Mucosa of rectum (tissue), 2 donors: Measurements from ENCODE around the gene DNAAF5.

ENCODE experiments used
- H3K27ac ChIP-seq, 2 donors: one replicate each; pipeline ENCODE4 v1.7.0; 2013; ENCODE audit warnings: inconsistent platforms in 2 of 2, low read depth in 2 of 2, low read length in 2 of 2
- H3K27me3 ChIP-seq, 2 donors: one replicate each; pipeline ENCODE4 v1.7.0; 2013; ENCODE audit warnings: low read length in 2 of 2; ENCODE audit not compliant: control insufficient read depth in 2 of 2, insufficient read depth in 2 of 2
- H3K36me3 ChIP-seq, 2 donors: one replicate each; pipeline ENCODE4 v1.7.0; 2013; ENCODE audit warnings: low read length in 2 of 2; ENCODE audit not compliant: control insufficient read depth in 2 of 2, insufficient read depth in 2 of 2
- H3K4me1 ChIP-seq, 2 donors: one replicate each; pipeline ENCODE4 v1.7.0; 2013; ENCODE audit warnings: low read length in 2 of 2, mild to moderate bottlenecking in 1 of 2; ENCODE audit not compliant: control insufficient read depth in 2 of 2, insufficient read depth in 2 of 2
- H3K4me3 ChIP-seq, 2 donors: one replicate each; pipeline ENCODE4 v1.7.0; 2013; ENCODE audit warnings: low read length in 2 of 2
- H3K9ac ChIP-seq, 2 donors: one replicate each; pipeline ENCODE4 v1.7.0; 2013; ENCODE audit warnings: low read length in 2 of 2, low read depth in 1 of 2, mild to moderate bottlenecking in 1 of 2
- H3K9me3 ChIP-seq, 2 donors: one replicate each; pipeline ENCODE4 v1.7.0; 2013; ENCODE audit warnings: low read length in 2 of 2; ENCODE audit not compliant: control insufficient read depth in 2 of 2
- donor health status: healthy.
- donor health status: Normal muscosa, but diverticular disease.

The DNAAF5 gene

DNA sequence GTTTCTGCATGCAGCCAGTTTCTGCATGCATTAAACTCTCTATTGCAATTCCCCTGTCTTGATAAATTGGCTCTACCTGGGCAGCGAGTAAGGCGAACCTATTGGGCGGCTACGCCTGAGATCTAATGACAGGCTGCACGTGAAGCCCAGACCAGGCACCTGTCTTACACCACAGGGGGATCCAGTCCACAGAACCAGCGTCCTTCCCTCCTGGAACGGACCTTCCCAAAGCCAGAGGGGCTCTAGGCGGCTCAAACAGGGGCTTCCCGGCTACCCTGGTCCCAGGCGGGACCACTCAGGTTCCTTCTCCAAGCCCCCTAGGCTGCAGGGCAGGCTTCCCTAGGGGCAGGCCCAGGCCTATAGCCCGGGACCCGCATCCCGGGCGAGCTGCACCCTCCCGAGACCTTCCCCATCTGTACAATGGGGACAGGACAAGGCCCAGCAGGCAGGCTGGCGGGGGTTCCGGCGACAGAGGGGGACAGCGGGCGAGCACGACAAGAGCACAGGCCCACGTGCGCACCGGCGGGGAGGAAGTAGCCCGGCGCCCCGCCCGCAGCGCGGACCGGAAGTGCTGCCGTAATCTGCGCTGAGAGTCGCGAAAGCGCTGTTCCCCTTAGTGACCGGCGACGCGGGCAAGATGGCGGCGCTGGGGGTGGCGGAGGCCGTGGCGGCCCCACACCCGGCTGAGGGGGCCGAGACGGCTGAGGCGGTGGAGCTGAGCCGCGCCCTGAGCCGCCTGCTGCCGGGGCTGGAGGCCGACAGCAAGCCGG is at the start of gene DNAAF5:
DNAAF5 (plus strand) TSS at position 616 of the 770 bp plus-strand sequence; CDS start at position 638, 22 bp downstream.
- H3K27me3 ChIP-seq: no peaks in the 10 kb centered on the region
- peak within 1 kb of the TSS; percentile 70 to 74 for H3K4me3 ChIP-seq
- H3K4me1 ChIP-seq: peaks cover 14 to 18% of the 10 kb centered on the region in 2 donors
- peaks cover 3 to 14% of the 10 kb centered on the region in 2 donors for H3K36me3 ChIP-seq
- peak within 1 kb of the TSS; percentile 38 to 49 for H3K27ac ChIP-seq
- peak within 1 kb of the TSS; percentile 60 to 79 for H3K9ac ChIP-seq
- H3K9me3 ChIP-seq: no peaks in the 10 kb centered on the region

DNA sequence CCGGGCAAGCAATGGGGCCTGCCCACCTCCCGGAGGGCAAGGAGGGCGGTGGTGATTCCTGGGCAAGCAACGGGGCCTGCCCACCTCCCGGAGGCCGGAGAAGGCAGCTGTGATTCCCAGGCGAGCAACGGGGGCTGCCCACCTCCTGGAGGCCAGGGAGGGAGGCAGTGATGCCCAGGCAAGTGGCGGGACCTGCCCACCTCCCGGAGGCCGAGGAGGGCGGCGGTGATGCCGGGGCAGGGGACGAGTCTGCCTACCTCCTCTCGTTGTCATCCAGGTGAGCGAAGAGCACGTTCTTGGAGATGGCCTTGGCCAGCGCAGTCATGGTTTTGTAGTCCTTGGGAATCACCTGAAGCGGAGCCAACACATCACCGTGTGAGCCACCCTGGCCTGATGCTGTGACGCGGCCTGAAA is 49.5 kb upstream of the DNAAF5 start:
- Histone ChIP-seq H3K9me3 (no peaks in the 10 kb centered on the region), H3K4me1 (no peaks in the 10 kb centered on the region), H3K9ac (no peak overlapping the region), H3K27me3 (no peaks in the 10 kb centered on the region), H3K27ac (no peak overlapping the region), H3K36me3 (peaks cover 10 to 12% of the 10 kb centered on the region in 2 donors), H3K4me3 (no peak overlapping the region)

DNA sequence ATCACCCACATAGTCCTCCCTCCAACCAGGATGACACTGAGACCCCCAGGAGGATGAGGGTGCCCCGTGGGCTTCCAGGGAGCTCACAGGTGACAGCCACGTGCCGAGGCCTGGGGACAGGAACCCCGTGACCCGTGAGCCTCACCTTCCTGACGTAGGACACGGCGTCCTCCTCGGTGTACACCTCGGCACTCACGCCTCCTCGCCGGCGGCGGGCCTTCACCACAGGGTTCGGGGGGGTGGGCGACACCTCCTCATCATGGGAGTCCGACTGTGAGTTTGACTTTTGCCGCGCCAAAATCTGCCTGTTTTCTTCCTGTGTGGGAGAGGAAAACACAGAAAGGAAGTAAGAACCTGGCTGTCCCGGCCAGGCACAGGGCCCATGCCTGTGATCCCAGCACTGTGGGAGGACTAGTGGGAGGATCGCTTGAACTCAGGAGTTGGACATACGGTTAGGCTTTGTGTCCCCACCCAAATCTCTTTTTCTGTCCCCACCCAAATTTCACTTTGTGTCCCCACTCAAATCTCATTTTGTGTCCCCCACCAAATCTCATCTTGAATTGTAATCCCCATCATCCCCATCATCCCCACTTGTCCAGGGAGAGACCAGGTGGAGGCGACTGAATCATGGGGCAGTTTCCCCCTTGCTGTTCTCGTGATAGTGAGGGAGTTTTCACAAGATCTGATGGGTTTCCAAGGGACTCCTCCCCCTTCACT is 45.9 kb upstream of the DNAAF5 start:
- H3K9me3 ChIP-seq: no peaks in the 10 kb centered on the region
- H3K9ac ChIP-seq: no peak overlapping the region
- H3K27ac ChIP-seq: no peak overlapping the region
- no peak overlapping the region for H3K4me3 ChIP-seq
- no peaks in the 10 kb centered on the region for H3K4me1 ChIP-seq
- H3K36me3 ChIP-seq: peaks cover 7 to 12% of the 10 kb centered on the region in 2 donors
- no peaks in the 10 kb centered on the region for H3K27me3 ChIP-seq

DNA sequence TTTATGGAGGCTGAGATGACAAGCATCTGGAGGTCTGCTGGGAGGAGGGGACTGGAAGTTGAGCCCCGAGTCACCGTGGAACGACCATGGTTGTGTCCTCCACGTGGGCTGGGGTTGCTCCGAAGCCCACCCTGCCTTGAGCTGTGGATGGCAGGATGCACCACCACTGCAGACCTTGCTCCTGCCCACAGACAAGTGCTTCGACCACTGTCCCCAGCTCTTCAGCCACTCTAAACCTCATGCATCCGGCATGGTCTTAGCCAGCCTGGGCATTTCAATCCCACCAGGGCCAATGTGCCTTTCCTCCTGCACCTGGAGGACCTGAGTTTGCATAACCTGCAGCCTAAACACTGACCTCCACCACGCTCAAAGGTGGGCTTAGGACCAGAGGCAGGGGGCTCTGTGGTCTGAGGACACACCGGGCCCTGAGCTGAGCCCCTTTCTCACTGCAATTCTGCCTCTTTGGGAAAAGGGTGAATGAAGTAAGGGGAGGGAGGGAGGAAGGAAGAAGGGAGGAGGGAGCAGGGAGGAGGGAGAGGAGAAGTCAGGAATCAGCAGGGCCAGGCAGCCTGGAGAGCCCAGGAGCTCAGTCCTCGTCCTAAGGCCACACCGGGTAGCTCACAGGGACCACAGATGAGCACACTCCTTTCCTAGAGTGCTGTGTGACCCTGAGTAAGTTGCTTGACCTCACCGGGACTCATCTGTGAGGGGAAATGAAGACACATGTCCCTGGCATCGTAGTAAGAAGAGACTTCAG is 44.8 kb upstream of the DNAAF5 start:
- no peak overlapping the region for H3K27ac ChIP-seq
- no peak overlapping the region for H3K9ac ChIP-seq
- peaks cover 7 to 12% of the 10 kb centered on the region in 2 donors for H3K36me3 ChIP-seq
- no peaks in the 10 kb centered on the region for H3K4me1 ChIP-seq
- no peaks in the 10 kb centered on the region for H3K27me3 ChIP-seq
- no peak overlapping the region for H3K4me3 ChIP-seq
- no peaks in the 10 kb centered on the region for H3K9me3 ChIP-seq

DNA sequence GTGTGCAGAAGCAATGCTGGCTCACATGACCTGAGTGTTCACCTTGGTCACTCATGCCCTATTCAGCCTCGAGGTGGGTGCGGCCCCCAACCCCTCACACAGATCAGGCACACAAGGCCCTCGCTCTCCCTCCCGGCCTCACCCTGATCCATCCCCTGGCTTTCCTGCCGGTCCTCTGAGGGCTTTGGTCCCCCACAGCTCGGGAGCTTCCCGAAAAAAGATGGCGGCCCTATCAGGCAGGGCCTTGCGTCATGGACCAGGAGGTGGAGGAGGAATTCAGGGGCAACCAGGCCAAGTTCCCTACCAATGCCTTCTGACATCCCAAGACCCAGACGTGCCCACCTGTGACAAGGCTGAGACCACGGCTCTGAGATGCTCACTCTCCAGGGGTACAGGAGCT is 43.7 kb upstream of the DNAAF5 start:
- Histone ChIP-seq H3K9ac (no peak overlapping the region), H3K4me1 (no peaks in the 10 kb centered on the region), H3K36me3 (peaks cover 3 to 9% of the 10 kb centered on the region in 2 donors), H3K27ac (no peak overlapping the region), H3K4me3 (no peak overlapping the region), H3K27me3 (no peaks in the 10 kb centered on the region), H3K9me3 (no peaks in the 10 kb centered on the region)

DNA sequence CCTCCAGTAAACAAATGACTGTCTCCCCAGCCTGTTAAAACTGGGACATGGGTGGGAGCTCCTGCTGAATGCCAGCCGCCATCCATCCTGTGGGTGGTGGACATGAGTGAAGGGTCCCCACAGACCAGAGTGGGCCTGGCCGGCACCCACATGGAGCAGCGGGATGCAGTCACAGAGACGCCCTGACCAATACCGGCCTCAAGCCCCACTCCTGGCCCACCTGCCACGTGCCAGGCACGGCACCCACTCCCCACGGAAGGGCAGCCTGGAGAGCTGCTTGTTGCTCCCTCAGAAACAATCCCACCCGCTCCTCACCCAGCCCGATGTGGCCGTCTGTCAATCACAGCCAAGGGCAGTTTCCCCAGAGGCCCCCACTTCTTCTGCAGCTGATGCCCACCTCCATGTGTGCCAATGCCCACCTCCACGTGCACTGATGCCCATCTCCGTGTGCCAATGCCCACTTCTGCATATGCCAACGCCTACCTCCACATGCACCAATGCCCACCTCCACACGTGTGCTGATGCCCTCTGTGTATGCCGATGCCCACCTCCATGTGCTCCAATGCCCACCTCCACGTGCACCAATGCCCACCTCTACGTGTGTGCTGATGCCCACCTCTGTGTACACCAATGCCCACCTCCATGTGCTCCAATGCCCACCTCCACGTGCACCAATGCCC is 42.8 kb upstream of the DNAAF5 start:
- Histone ChIP-seq H3K36me3 (peaks cover 3 to 12% of the 10 kb centered on the region in 2 donors), H3K27ac (no peak overlapping the region), H3K9ac (no peak overlapping the region), H3K27me3 (no peaks in the 10 kb centered on the region), H3K4me3 (no peak overlapping the region), H3K9me3 (peaks cover 0 to 2% of the 10 kb centered on the region in 2 donors), H3K4me1 (no peaks in the 10 kb centered on the region)

DNA sequence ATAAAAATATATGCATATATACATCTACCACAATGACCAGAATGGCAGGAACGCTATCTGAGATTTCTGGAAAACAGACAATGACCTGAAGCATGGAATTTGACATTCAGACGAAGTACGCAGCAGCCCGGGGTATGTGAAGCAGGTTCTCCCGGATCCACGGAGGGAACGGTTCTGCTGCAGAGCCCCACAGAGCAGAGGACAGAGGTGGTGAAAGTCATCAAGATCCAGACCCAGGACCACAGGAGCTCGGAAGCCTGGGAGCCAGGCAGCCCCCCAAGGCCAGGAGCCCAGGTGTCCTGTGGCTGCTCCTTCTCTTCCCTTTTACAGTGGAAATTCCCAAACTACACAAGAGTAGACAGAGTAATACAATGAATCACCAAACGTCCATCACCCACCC is 42.1 kb upstream of the DNAAF5 start:
- Histone ChIP-seq H3K9me3 (peaks cover 0 to 3% of the 10 kb centered on the region in 2 donors), H3K27ac (no peak overlapping the region), H3K9ac (no peak overlapping the region), H3K27me3 (no peaks in the 10 kb centered on the region), H3K36me3 (peaks cover 3 to 9% of the 10 kb centered on the region in 2 donors), H3K4me1 (no peaks in the 10 kb centered on the region), H3K4me3 (no peak overlapping the region)

DNA sequence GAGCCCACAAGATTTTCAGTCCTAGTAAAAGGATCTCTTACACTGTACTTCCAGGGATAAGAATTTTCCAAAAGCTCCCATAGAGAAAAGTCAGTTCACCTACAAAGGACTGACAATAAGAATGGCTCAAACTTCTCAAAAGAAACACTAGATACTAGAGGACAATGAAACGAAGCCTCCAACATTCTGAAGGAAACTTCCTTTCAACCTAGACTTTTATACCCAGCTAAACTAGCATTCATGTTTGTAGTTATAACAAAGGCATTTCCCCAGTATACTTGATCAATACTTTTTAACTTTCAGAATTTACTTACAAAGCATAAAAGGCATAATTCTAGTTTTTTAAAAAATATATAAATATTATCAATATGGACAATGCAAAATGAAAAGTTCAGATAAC is 41.0 kb upstream of the DNAAF5 start:
- H3K36me3 ChIP-seq: peaks cover 0 to 3% of the 10 kb centered on the region in 2 donors
- no peaks in the 10 kb centered on the region for H3K4me1 ChIP-seq
- no peak overlapping the region for H3K27ac ChIP-seq
- no peak overlapping the region for H3K9ac ChIP-seq
- no peak overlapping the region for H3K4me3 ChIP-seq
- H3K9me3 ChIP-seq: peaks cover 0 to 3% of the 10 kb centered on the region in 2 donors
- no peaks in the 10 kb centered on the region for H3K27me3 ChIP-seq

DNA sequence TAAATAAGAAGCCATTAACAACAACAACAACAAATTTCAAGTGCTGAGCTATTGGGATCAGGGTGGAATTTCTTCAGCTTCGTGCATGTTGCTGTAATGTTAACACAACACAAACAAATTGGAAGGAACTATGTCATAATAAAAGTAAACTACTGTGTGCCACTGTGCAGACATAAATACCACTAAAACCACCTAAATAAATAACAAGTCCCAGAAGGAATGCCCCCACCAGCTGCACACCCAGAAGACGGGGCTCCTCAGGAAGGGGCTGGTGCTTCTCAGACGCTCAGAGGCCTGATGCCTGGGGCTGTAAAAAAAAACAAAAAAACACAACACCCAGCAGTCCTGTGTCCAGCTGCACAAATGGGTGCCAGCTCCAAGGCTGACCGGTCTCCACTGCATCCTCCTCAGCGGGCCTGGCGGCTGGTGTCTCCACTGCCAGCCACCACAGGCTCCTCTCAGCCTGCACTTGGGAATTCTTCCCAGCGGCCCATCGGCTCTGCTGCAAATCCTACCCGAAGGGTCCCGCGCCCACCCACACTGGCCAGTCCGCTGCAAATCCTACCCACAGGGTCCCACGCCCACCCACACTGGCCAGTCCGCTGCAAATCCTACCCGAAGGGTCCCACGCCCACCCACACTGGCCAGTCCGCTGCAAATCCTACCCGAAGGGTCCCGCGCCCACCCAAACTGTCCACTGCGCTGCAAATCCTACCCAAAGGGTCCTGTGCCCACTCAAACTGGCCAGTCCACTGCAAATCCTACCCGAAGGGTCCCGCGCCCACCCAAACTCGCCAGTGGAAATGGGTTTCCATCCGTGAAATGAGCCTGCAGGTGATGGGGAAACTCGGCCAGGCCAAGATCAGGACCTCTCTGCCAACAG is 35.8 kb upstream of the DNAAF5 start:
- no peaks in the 10 kb centered on the region for H3K4me1 ChIP-seq
- H3K36me3 ChIP-seq: peaks cover 0 to 3% of the 10 kb centered on the region in 2 donors
- no peaks in the 10 kb centered on the region for H3K27me3 ChIP-seq
- no peak overlapping the region for H3K9ac ChIP-seq
- H3K9me3 ChIP-seq: peaks cover 0 to 3% of the 10 kb centered on the region in 2 donors
- H3K27ac ChIP-seq: no peak overlapping the region
- H3K4me3 ChIP-seq: no peak overlapping the region
